Sigmoid colon (tissue), 7 donors: ENCODE measurements around the gene TP53BP1. TPM values are rescaled to one million over a fixed set of nuclear protein-coding genes. Genes with fewer than 3 reads are reported as not detected.

ENCODE experiments used
- DNase-seq: peaks from one replicate; pipeline ENCODE4 v3.0.0-alpha.2; 2019
- H3K27ac ChIP-seq, 4 donors: fragments of 200-600 bp; sonication (generic); one replicate each; pipeline ENCODE4 v1.5.1; 2016 to 2019; ENCODE audit warnings: mild to moderate bottlenecking in 1 of 4
- H3K27me3 ChIP-seq, 3 donors: fragments of 200-600 bp; sonication (generic); one replicate each; pipeline ENCODE4 v1.5.1; 2019; ENCODE audit warnings: mild to moderate bottlenecking in 1 of 3
- H3K36me3 ChIP-seq, 4 donors: fragments of 200-600 bp; sonication (generic); one replicate each; pipeline ENCODE4 v1.5.1; 2016 to 2019
- H3K4me1 ChIP-seq, 4 donors: fragments of 200-600 bp; sonication (generic); one replicate each; pipeline ENCODE4 v1.5.1; 2017 to 2019
- H3K4me3 ChIP-seq, 4 donors: fragments of 200-600 bp; sonication (generic); one replicate each; pipeline ENCODE4 v1.5.1; 2017 to 2019; ENCODE audit warnings: mild to moderate bottlenecking in 2 of 4, moderate library complexity in 1 of 4
- H3K9me3 ChIP-seq, 4 donors: fragments of 200-600 bp in 3 of 4; sonication (generic) in 3 of 4; one replicate each; pipeline versions ENCODE4 v1.5.1 to v1.6.1; 2013 to 2019
- EP300 ChIP-seq, 4 donors: sonication (generic); formaldehyde crosslinking; IDR thresholded peaks; one replicate each; pipeline ENCODE4 v1.6.1; 2017; ENCODE audit warnings: antibody characterized with exemption in 4 of 4
- POLR2A ChIP-seq, 2 donors: fragments of 450-650 bp; IDR thresholded peaks; one replicate each; pipeline ENCODE4 v1.6.1; 2016; ENCODE audit warnings: antibody characterized with exemption in 2 of 2, mild to moderate bottlenecking in 2 of 2, moderate library complexity in 2 of 2
- POLR2AphosphoS5 ChIP-seq, 4 donors: sonication (generic); formaldehyde crosslinking; IDR thresholded peaks; one replicate each; pipeline ENCODE4 v1.6.1; 2017; ENCODE audit warnings: antibody characterized with exemption in 4 of 4
- WGBS, 2 donors: extraction: QIAGEN DNeasy Blood & Tissue Kit; methylation state at CpG; one replicate each; pipeline ENCODE4 v1.1.7; 2013; 5-methylcytosine and 5-hydroxymethylcytosine counted together
- intact Hi-C: fragments of 100-400 bp; cut with DNase I; formaldehyde crosslinking; loops from one replicate; pipeline ENCODE4 v1.15.1; 2023
- polyA plus RNA-seq, 3 donors: library from polyadenylated mRNA; stranded (reverse); fragments of 200-250 nt; gene quantifications; one replicate each; pipeline ENCODE4 v1.2.3, GENCODE V29; 2013
- total RNA-seq, 4 donors: library from RNA; depleted of rRNA; stranded (reverse); fragments of >200 nt; gene quantifications; one replicate each; pipeline ENCODE4 v1.1.0, GENCODE V29; 2016
- TF ChIP-seq, protein P1 (sequence below), 4 experiments: fragments of 450-650 bp in 3 of 4; fragments of 200-600 bp in 1 of 4; IDR thresholded peaks; one replicate each; pipeline ENCODE4 v1.5.1; 2016 to 2019; ENCODE audit warnings: antibody characterized with exemption in 4 of 4, mild to moderate bottlenecking in 3 of 4, moderate library complexity in 2 of 4
- donor health status: healthy with polysubstance abuse.
- donor health status: Bipolar disorder and iron deficiency.
- donor health status: healthy.

The TP53BP1 gene
- total and polyA plus RNA-seq, 7 donors = 1.8 to 63.4 (median 38.3) TPM

DNA sequence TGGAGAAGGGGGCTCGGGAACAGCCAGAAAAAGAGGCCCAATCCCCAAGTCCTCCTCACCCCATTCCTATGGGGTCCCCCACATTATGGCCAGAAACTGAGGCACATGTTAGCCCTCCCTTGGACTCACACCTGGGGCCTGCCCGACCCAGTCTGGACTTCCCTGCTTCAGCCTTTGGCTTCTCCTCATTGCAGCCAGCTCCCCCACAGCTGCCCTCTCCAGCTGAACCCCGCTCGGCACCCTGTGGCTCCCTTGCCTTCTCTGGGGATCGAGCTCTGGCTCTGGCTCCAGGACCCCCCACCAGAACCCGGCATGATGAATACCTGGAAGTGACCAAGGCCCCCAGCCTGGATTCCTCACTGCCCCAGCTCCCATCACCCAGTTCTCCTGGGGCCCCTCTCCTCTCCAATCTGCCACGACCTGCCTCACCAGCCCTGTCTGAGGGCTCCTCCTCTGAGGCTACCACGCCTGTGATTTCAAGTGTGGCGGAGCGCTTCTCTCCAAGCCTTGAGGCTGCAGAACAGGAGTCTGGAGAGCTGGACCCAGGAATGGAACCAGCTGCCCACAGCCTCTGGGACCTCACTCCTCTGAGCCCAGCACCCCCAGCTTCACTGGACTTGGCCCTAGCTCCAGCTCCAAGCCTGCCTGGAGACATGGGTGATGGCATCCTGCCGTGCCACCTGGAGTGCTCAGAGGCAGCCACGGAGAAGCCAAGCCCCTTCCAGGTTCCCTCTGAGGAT lies 35.0 kb upstream of the TP53BP1 start:
- H3K4me3 ChIP-seq = no peak overlapping the region
- peak; percentile 36 for DNase-seq
- intact Hi-C loops = no loop called here
- H3K27me3 ChIP-seq = no peaks in the 10 kb centered on the region
- 89 to 92% methylated on average over 12 of the region's 12 CpGs for WGBS, 2 donors
- no peak overlapping the region for H3K27ac ChIP-seq
- H3K36me3 ChIP-seq = peaks cover 15 to 70% (median 28%) of the 10 kb centered on the region in 4 donors
- no peaks in the 10 kb centered on the region for H3K9me3 ChIP-seq
- H3K4me1 ChIP-seq = peaks cover 0 to 9% (median 0%) of the 10 kb centered on the region in 4 donors
- TF ChIP-seq, protein P1, sequence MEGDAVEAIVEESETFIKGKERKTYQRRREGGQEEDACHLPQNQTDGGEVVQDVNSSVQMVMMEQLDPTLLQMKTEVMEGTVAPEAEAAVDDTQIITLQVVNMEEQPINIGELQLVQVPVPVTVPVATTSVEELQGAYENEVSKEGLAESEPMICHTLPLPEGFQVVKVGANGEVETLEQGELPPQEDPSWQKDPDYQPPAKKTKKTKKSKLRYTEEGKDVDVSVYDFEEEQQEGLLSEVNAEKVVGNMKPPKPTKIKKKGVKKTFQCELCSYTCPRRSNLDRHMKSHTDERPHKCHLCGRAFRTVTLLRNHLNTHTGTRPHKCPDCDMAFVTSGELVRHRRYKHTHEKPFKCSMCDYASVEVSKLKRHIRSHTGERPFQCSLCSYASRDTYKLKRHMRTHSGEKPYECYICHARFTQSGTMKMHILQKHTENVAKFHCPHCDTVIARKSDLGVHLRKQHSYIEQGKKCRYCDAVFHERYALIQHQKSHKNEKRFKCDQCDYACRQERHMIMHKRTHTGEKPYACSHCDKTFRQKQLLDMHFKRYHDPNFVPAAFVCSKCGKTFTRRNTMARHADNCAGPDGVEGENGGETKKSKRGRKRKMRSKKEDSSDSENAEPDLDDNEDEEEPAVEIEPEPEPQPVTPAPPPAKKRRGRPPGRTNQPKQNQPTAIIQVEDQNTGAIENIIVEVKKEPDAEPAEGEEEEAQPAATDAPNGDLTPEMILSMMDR (IDR thresholded peaks at IDR 0.05) = no peak
- no peak for TF ChIP-seq EP300 (IDR thresholded peaks at IDR 0.05)
- TF ChIP-seq POLR2A (IDR thresholded peaks at IDR 0.05) = no peak
- TF ChIP-seq POLR2AphosphoS5 (IDR thresholded peaks at IDR 0.05) = no peak

DNA sequence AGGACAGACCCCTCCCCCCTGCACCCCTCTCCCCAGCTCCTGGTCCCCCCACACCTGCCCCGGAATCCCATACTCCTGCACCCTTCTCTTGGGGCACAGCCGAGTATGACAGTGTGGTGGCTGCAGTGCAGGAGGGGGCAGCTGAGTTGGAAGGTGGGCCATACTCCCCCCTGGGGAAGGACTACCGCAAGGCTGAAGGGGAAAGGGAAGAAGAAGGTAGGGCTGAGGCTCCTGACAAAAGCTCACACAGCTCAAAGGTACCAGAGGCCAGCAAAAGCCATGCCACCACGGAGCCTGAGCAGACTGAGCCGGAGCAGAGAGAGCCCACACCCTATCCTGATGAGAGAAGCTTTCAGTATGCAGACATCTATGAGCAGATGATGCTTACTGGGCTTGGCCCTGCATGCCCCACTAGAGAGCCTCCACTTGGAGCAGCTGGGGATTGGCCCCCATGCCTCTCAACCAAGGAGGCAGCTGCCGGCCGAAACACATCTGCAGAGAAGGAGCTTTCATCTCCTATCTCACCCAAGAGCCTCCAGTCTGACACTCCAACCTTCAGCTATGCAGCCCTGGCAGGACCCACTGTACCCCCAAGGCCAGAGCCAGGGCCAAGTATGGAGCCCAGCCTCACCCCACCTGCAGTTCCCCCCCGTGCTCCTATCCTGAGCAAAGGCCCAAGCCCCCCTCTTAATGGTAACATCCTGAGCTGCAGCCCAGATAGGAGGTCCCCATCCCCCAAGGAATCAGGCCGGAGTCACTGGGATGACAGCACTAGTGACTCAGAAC lies 34.3 kb upstream of the TP53BP1 start:
- no peak overlapping the region for H3K4me3 ChIP-seq
- H3K9me3 ChIP-seq = no peaks in the 10 kb centered on the region
- WGBS, 2 donors = 87 to 88% methylated on average over 9 of the region's 9 CpGs
- DNase-seq = peak; percentile 32
- no peak overlapping the region for H3K27ac ChIP-seq
- peaks cover 19 to 78% (median 36%) of the 10 kb centered on the region in 4 donors for H3K36me3 ChIP-seq
- no peaks in the 10 kb centered on the region for H3K27me3 ChIP-seq
- no peak for TF ChIP-seq POLR2AphosphoS5 (IDR thresholded peaks at IDR 0.05)
- no peak for TF ChIP-seq EP300 (IDR thresholded peaks at IDR 0.05)
- no peak for TF ChIP-seq POLR2A (IDR thresholded peaks at IDR 0.05)
- TF ChIP-seq, protein P1 (IDR thresholded peaks at IDR 0.05) = no peak
- intact Hi-C loops = no loop called here
- H3K4me1 ChIP-seq = peaks cover 0 to 9% (median 0%) of the 10 kb centered on the region in 4 donors

DNA sequence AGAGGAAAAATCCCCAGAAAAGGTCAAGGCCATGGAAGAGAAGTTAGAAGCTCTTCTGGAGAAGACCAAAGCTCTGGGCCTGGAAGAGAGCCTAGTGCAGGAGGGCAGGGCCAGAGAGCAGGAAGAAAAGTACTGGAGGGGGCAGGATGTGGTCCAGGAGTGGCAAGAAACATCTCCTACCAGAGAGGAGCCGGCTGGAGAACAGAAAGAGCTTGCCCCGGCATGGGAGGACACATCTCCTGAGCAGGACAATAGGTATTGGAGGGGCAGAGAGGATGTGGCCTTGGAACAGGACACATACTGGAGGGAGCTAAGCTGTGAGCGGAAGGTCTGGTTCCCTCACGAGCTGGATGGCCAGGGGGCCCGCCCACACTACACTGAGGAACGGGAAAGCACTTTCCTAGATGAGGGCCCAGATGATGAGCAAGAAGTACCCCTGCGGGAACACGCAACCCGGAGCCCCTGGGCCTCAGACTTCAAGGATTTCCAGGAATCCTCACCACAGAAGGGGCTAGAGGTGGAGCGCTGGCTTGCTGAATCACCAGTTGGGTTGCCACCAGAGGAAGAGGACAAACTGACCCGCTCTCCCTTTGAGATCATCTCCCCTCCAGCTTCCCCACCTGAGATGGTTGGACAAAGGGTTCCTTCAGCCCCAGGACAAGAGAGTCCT lies 33.4 kb upstream of the TP53BP1 start:
- intact Hi-C loops = no loop called here
- 89 to 90% methylated on average over 11 of the region's 11 CpGs for WGBS, 2 donors
- no peak overlapping the region for H3K4me3 ChIP-seq
- H3K4me1 ChIP-seq = peaks cover 0 to 5% (median 0%) of the 10 kb centered on the region in 4 donors
- TF ChIP-seq EP300 (IDR thresholded peaks at IDR 0.05) (no peak), POLR2A (IDR thresholded peaks at IDR 0.05) (no peak), POLR2AphosphoS5 (IDR thresholded peaks at IDR 0.05) (no peak)
- TF ChIP-seq, protein P1 (IDR thresholded peaks at IDR 0.05) = no peak
- no peaks in the 10 kb centered on the region for H3K9me3 ChIP-seq
- no peaks in the 10 kb centered on the region for H3K27me3 ChIP-seq
- H3K36me3 ChIP-seq = peaks cover 27 to 86% (median 44%) of the 10 kb centered on the region in 4 donors
- no peak for DNase-seq
- H3K27ac ChIP-seq = no peak overlapping the region

DNA sequence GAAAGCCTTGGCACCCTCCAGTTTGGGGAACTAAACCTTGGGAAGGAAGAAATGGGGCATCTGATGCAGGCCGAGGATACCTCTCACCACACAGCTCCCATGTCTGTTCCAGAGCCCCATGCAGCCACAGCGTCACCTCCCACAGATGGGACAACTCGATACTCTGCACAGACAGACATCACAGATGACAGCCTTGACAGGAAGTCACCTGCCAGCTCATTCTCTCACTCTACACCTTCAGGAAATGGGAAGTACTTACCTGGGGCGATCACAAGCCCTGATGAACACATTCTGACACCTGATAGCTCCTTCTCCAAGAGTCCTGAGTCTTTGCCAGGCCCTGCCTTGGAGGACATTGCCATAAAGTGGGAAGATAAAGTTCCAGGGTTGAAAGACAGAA lies 32.2 kb upstream of the TP53BP1 start:
- intact Hi-C loops = no loop called here
- no peak for DNase-seq
- WGBS, 2 donors = 69 to 83% methylated on average over 4 of the region's 4 CpGs
- Histone ChIP-seq H3K27ac (no peak overlapping the region), H3K27me3 (no peaks in the 10 kb centered on the region), H3K4me1 (peaks cover 0 to 1% (median 0%) of the 10 kb centered on the region in 4 donors), H3K9me3 (no peaks in the 10 kb centered on the region), H3K4me3 (no peak overlapping the region), H3K36me3 (peaks cover 37 to 94% (median 52%) of the 10 kb centered on the region in 4 donors)
- TF ChIP-seq POLR2AphosphoS5 (IDR thresholded peaks at IDR 0.05) (no peak), POLR2A (IDR thresholded peaks at IDR 0.05) (no peak), EP300 (IDR thresholded peaks at IDR 0.05) (no peak)
- TF ChIP-seq, protein P1 (IDR thresholded peaks at IDR 0.05) = no peak
